Ectodermal cell (in vitro differentiated cells): ENCODE data around the gene TOX2.
"Not testable (repeated sequence)": the region's sequence is repeated elsewhere in the genome, so short reads cannot be mapped to it uniquely, and the experiment has no call there.

ENCODE experiments used
- H3K27ac ChIP-seq: 2 replicates; pipeline ENCODE4 v1.7.0; 2013; ENCODE audit warnings: mild to moderate bottlenecking, low read depth, low read length; ENCODE audit not compliant: insufficient read depth, poor library complexity, severe bottlenecking
- H3K27me3 ChIP-seq: 2 replicates; pipeline ENCODE4 v1.7.0; 2013; ENCODE audit warnings: mild to moderate bottlenecking, low read length; ENCODE audit not compliant: insufficient read depth, control insufficient read depth, poor library complexity, severe bottlenecking
- H3K36me3 ChIP-seq: one replicate; pipeline ENCODE4 v1.7.0; 2013; ENCODE audit warnings: low read length; ENCODE audit not compliant: control insufficient read depth, insufficient read depth
- H3K4me1 ChIP-seq: one replicate; pipeline ENCODE4 v1.7.0; 2013; ENCODE audit warnings: low read length; ENCODE audit not compliant: control insufficient read depth, insufficient read depth
- H3K4me3 ChIP-seq: 2 replicates; pipeline ENCODE4 v1.7.0; 2013; ENCODE audit warnings: low read depth, low read length, control low read depth; ENCODE audit not compliant: insufficient read depth
- H3K9me3 ChIP-seq: 2 replicates; pipeline ENCODE4 v1.7.0; 2013; ENCODE audit warnings: mild to moderate bottlenecking, low read length, moderate library complexity; ENCODE audit not compliant: control insufficient read depth
- WGBS, 2 experiments: methylation state at CpG; one replicate each; pipeline ENCODE4 v1.1.7; 2013; ENCODE audit warnings: missing lambda C conversion rate in 2 of 2; 5-methylcytosine and 5-hydroxymethylcytosine counted together

Gene TOX2

DNA sequence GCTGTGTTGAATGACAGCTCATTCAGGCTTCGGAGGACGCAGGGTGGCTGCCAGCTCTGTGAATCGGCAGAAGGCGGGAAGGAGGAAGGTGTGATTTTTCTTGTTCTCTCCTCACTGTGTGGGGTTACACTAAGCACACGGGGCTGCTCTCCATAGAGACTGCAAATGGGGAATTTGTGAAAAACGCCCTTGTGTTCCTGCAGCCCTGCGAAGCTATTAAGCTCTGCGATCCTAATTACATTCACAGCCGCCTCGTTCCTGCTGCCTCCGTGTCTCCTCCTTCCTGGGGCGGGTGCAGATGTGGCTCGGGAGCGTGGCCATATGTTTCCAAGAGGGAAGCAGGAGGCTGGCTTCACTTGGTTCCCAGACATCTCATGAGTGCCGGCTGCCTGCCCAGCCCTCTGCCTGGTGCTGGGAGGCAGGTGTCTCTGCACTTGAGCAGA, 124.0 kb downstream of the TOX2 start:
- Histone ChIP-seq H3K36me3 (no peaks in the 10 kb centered on the region), H3K4me3 (no peak overlapping the region), H3K4me1 (no peaks in the 10 kb centered on the region), H3K27me3 (no peaks in the 10 kb centered on the region), H3K27ac (no peak overlapping the region), H3K9me3 (no peaks in the 10 kb centered on the region)
- WGBS, 2 experiments, result 81 to 84% methylated on average over 15 of the region's 15 CpGs

- Histone ChIP-seq H3K27me3 (no peaks in the 10 kb centered on the region), H3K36me3 (no peaks in the 10 kb centered on the region), H3K27ac (no peak overlapping the region), H3K4me1 (no peaks in the 10 kb centered on the region), H3K9me3 (no peaks in the 10 kb centered on the region), H3K4me3 (no peak overlapping the region)
- 92 to 94% methylated on average over 1 of the region's 1 CpG for WGBS, 2 experiments
Measured at GRCh38 chr20:44039147-44039546, 124.5 kb downstream of the TOX2 start.

DNA sequence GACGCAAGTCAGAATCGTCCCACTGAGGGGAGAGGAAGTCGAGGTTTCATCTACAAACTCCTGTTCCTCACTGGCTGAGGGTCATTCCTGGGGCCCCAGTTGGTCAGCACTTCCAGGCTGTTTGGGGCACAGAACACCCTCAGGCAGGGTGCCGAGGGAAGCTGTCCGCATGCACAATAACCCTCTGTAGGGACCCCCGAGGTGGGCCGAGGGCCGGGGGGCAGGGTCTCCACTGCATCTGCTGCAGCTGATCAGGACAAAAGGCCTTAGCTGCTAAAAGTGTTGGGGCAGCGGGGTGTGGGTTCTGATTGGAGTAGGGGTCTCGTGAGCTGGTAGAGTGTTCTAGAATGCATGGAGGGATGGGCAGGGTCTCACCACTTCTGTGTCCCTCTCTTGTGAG, 125.1 kb downstream of the TOX2 start:
- Histone ChIP-seq H3K36me3 (no peaks in the 10 kb centered on the region), H3K27ac (no peak overlapping the region), H3K9me3 (no peaks in the 10 kb centered on the region), H3K4me3 (no peak overlapping the region), H3K27me3 (no peaks in the 10 kb centered on the region), H3K4me1 (no peaks in the 10 kb centered on the region)
- 84 to 85% methylated on average over 10 of the region's 10 CpGs for WGBS, 2 experiments

- H3K4me1 ChIP-seq, result no peaks in the 10 kb centered on the region
- H3K27ac ChIP-seq, result no peak overlapping the region
- H3K4me3 ChIP-seq, result no peak overlapping the region
- no peaks in the 10 kb centered on the region for H3K27me3 ChIP-seq
- H3K9me3 ChIP-seq, result no peaks in the 10 kb centered on the region
- WGBS, 2 experiments, result 91 to 93% methylated on average over 5 of the region's 5 CpGs
- no peaks in the 10 kb centered on the region for H3K36me3 ChIP-seq
Measured at GRCh38 chr20:44040202-44040915, 125.7 kb downstream of the TOX2 start.

DNA sequence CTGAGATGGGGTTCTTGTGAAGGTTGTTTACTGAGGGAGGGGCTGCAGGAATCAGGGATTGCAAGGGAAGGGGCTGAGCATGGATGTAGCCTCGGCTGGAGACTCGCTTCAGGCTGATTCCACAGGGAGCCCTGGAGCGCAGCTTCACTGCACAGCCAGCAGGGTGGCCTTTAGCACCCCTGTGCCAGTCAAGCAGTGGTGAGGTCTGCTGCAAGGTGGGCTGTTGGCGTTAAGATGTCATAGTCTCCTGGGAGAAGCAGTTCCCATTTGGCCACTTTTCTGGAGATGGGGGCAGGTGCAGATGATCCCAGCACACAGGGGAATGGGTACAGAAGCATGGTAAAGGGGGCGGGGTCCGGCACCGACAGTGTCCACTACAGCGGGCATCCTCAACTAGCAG, 126.3 kb downstream of the TOX2 start:
- Histone ChIP-seq H3K4me1 (no peaks in the 10 kb centered on the region), H3K9me3 (no peaks in the 10 kb centered on the region), H3K36me3 (no peaks in the 10 kb centered on the region), H3K4me3 (no peak overlapping the region), H3K27ac (no peak overlapping the region), H3K27me3 (no peaks in the 10 kb centered on the region)
- WGBS, 2 experiments, result 93 to 94% methylated on average over 8 of the region's 8 CpGs

DNA sequence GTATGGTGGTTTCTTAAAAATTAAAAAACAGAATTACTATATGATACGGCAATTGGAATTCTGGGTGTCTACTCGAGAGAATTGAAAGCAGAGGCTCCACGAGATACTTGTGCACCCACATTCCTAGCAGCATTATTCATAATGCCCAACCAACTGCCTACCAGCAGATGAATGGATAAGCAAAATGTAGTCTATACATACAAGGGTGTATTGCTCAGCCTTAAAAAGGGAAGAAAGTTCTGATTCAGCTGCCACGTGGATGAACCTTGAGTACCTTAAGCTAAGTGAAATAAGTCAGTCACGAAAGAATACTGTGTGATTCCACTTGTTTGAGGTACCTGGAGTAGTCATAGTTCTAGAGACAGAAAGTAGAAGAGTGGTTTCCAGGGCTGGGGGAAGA, 130.1 kb downstream of the TOX2 start:
- WGBS, 2 experiments, result 93 to 94% methylated on average over 3 to 5 of the region's 5 CpGs

GRCh38 chr20:44050327-44050726, 135.7 kb downstream of the TOX2 start:
- Histone ChIP-seq H3K27ac (no peak overlapping the region), H3K4me1 (no peaks in the 10 kb centered on the region), H3K4me3 (no peak overlapping the region), H3K27me3 (no peaks in the 10 kb centered on the region), H3K9me3 (no peaks in the 10 kb centered on the region), H3K36me3 (no peaks in the 10 kb centered on the region)
- WGBS, 2 experiments, result 81 to 97% methylated on average over 1 of the region's 2 CpGs

More for the DNA sequence above, 130.1 kb downstream of the TOX2 start:
- H3K4me3 ChIP-seq, H3K36me3 ChIP-seq, H3K27me3 ChIP-seq, H3K9me3 ChIP-seq, H3K4me1 ChIP-seq, H3K27ac ChIP-seq: not testable (repeated sequence)

GRCh38 chr20:44050925-44051660, 136.4 kb downstream of the TOX2 start:
- WGBS, 2 experiments, result 93% methylated on average over 25 of the region's 25 CpGs
- no peaks in the 10 kb centered on the region for H3K36me3 ChIP-seq
- H3K27ac ChIP-seq, result no peak overlapping the region
- H3K4me1 ChIP-seq, result no peaks in the 10 kb centered on the region
- no peak overlapping the region for H3K4me3 ChIP-seq
- H3K9me3 ChIP-seq, result no peaks in the 10 kb centered on the region
- no peaks in the 10 kb centered on the region for H3K27me3 ChIP-seq

DNA sequence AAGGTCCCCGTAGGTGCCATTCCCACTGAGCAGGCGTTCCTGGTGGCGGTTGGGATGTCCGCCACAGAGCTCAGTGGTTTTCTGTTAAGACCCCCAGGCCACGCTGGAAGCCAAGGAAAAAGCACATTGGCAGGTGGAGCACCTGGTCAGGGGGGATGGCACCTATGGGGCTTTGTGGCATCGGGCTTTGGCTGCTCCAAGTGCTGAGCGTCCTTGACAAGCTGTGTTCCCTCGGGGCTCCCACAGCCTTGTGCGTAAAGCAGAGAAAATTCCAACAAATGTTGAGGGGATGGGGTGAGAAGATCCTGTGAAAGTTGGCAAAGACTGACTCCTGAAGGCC, 137.0 kb downstream of the TOX2 start:
- Histone ChIP-seq H3K36me3 (no peaks in the 10 kb centered on the region), H3K27me3 (no peaks in the 10 kb centered on the region), H3K9me3 (no peaks in the 10 kb centered on the region), H3K27ac (no peak overlapping the region), H3K4me1 (no peaks in the 10 kb centered on the region), H3K4me3 (no peak overlapping the region)
- WGBS, 2 experiments, result 94 to 95% methylated on average over 9 of the region's 9 CpGs

DNA sequence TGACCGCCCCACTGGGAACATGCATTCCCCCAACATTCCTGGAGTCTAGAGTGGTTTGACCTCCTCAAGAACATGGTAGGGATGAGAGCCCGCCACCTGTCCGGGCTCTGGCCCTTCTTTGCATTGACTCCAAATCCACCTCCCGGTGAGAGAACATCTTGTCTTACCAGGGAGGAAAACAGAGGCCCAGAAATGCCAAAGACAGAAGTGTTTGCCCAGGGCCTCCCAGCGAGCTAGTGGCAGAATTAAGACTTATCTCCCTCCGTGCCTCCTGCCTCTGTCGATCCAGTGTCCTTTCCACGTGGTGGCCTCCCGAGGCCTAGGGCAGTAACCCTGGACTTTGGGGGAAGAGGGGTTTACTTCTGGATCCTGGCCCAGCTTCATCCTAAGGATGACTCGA, 137.5 kb downstream of the TOX2 start:
- no peaks in the 10 kb centered on the region for H3K27me3 ChIP-seq
- H3K36me3 ChIP-seq, result no peaks in the 10 kb centered on the region
- no peak overlapping the region for H3K27ac ChIP-seq

More for the DNA sequence above, 137.5 kb downstream of the TOX2 start:
- Histone ChIP-seq H3K9me3 (no peaks in the 10 kb centered on the region), H3K4me3 (no peak overlapping the region), H3K4me1 (no peaks in the 10 kb centered on the region)
- WGBS, 2 experiments, result 73 to 78% methylated on average over 9 to 10 of the region's 10 CpGs
